T-helper 1 cell (primary cell): ENCODE data around the gene FGF14.
A peak's percentile ranks its signal among the peaks of the same experiment; 100 is the strongest.

ENCODE experiments used
- DNase-seq, 5 donors: peaks; one replicate each; pipeline ENCODE4 v3.0.0-alpha.2; 2012 to 2020

The FGF14 gene

DNA sequence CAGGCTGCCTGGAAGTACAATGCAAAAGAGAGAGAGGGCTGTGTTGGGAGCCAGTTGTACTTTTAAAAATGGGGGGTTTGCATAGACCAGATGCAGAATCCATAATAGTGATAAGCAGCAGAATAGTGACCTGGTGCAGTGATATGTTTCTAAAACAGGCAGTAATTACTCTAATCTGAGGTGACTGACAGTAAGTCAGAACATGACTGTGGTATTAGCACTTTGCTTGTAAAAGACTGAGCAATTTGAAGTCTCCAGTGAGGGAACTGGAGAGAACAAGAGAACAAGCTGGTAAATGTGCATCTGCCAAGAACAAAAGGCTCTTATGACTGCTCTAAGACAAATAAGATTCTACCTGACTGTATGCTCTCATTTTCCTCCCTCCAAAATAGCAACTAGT is 565.9 kb downstream of the FGF14 start:
- no peak for DNase-seq

GRCh38 chr13:101833671-101834070 is 568.2 kb downstream of the FGF14 start:
- DNase-seq, result no peak

- no peak for DNase-seq
Observed at GRCh38 chr13:101830035-101830434, 571.8 kb downstream of the FGF14 start.

GRCh38 chr13:101829484-101829883 is 572.4 kb downstream of the FGF14 start:
- DNase-seq, result no peak

DNA sequence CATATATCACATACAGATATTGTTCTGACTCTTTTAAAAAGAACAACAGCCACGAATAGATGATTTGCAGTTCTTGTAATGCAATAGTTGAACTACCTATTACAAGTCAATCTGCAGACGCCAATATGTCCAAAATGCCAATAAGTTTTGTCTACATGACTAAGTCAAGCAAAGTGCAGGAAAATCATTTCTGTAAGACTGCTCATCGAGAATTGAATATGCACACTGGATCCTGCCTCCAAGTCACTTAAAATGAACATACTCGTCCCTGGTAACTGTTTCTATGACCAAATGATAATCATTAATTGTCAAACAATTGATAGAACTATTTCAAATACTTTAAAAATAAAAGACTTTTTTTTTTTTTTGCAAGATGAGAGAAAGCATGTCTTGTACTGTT is 573.7 kb downstream of the FGF14 start:
- DNase-seq, result no peak

DNA sequence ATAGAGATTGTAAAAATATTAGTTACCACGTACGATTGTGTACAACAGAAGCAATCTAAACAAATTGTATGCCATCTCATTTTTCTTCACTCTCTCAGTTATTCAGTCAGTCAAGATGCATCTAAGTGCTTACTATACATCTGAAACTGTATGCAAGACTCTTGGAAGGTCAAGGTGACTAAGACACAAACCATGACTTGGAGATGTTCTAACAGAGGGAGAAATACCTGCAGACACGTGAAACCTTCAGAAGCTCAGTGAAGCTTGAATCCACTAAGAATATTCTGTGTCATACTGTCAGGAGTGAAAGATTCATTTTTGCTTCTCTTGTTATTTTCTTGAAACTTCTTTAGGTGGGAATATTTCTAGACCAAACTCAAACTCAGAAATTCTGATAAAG is 584.0 kb downstream of the FGF14 start:
- DNase-seq, result no peak

DNA sequence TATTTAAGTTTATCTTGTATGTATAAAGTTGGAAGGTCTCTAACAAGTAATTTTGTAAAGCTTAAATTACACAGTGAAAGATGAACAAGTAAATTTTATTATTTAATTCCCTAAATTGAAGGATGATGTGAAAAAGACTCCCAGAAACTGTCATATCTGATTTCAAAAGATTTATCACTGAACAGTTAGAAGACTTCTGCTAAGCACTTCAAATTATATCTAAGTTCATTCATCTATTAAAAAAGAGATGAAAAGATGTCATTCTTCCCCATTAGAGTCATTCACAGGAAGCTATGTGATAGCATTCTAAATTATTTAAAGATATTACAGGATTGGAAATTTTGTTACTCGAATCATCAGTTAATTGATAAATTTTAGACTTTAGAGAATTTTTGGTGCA is 590.0 kb downstream of the FGF14 start:
- DNase-seq, result no peak

DNA sequence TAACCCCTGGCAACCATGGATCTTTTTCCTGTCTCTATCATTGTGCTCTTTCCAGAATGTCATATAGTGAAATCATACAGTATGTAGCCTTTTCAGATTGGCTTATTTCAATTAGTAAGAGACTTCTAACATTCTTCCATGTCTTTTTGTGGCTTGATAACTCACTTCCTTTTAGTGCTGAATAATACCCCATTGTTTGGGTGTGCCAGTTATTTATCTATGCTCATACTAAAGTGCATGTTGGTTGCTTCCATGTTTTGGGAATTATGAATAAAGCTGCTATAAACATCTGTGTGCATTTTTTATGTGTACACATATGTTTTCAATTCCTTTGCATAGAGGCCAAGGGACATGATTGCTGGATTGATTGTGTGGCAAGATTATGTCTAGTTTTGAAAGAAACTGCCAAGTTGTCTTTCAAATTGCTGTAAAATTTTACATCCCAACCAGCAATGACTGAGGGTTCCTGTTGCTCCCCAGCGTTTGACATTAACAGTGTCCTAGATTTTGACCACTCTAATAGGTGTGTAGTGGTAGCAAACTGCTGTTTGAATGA is 590.5 kb downstream of the FGF14 start:
- no peak for DNase-seq

DNA sequence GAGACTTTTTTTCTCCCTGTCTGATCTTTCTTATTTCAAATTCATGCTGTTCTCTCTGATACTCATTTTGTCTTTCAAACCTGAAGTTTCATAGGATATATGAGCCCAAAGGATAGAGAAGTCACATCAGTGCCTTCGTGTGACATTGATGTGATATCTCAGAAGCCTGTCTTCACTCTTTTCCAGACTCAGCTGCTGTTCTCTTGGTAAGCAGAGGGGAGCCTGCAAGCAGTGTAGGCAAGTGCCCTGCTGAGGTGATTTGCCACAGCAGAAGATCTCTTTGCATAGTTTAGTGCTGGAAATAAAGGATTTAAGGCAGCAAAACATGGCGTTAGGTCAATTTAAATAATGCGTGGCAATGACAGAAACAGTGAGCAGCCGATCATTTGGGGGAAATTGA is 602.7 kb downstream of the FGF14 start:
- DNase-seq, result no peak

DNA sequence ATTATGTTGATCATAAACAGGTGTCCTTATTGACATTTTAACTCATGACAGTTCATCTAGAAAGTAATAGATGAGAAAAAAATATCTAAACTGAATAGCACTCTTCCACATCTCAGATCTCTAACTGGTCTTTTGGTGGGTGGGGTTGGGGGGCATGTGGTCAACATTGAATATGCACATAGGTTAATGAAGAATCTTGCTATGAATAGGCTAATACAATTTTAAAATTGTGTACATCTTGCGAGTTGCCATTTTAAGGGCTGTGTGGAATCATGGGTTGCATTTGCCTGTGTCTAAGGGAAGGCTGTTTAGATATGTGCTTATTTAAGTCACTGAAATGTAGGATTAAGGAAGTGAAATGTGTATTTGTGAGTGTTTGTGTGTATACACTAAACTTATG is 603.4 kb downstream of the FGF14 start:
- no peak for DNase-seq

DNA sequence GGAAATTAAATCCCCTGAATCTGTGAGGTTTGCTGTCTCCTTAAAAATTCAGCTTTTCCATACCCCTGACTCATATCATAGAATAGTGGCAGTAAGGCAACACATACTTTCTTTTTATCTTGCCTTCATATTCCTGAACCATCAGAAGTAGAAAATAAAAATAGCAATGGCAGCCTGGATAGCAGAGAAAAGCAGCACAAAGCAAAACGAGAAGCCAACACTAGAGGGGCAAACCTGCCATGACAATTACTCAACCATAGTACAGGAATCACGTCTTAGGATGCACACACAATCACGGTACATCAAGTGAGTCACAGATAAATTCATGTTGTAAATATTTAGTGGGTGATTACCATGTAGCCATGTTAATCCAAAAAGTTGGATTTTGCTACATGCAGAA is 606.4 kb downstream of the FGF14 start:
- no peak for DNase-seq

GRCh38 chr13:101795025-101795424 is 606.8 kb downstream of the FGF14 start:
- DNase-seq, result no peak

DNA sequence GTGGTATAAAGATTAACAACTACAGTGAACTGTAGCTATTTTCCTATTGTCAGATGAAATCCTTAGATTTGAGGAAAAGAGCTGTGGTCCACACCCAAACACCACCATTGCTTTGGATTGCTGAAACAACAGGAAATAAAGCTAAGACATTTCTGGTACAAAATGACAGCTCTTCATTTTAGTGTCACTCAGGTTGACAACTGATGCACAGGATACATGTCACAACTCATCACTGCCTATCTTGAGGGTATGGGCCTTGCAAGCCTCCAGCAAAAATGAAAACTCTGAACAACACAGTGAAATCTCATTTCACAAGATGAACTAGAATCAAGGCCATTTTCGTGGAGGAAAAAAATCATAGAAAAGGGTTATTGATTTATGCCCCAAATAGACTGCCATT is 609.7 kb downstream of the FGF14 start:
- no peak for DNase-seq

DNA sequence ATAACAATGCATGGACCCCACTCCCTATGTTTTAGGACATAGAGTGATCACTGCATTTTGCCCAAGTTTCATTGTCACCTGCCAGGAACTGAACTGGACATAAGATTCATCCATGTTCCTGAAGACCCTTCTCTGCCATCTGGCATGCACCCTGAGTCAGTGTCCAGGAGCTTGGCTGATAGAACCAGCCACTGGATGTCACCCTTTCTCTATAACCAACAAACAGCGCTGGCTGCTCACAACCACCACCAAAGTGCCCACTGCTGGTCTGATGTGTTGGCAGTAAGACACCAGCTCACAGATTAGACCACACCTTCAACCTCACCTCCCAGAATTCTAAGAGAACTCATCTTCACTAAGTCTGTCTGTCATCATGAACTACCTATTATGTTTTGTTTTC is 616.0 kb downstream of the FGF14 start:
- DNase-seq, result peak in 1 of 5 donors; percentile 3

GRCh38 chr13:101784313-101784712 is 617.5 kb downstream of the FGF14 start:
- no peak for DNase-seq

GRCh38 chr13:101783554-101783953 is 618.3 kb downstream of the FGF14 start:
- no peak for DNase-seq

DNA sequence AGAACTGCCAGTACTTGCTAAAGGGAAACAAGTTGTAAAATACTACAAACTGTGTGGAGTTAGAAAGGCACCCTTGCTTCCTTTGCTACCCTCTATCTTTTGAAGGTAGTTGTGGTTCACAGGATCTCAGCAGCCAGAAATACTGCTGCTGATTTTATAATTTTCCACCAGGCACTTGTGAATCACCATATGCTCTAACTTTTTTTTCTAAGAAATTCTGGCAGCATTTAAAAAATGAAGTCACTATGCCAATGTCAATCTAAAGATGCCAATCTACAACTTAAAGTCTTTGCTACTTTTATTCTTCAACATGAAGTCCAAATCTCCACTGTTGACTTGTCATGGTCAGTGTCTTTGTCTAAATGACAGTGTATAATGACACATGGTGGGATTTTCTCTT is 621.6 kb downstream of the FGF14 start:
- no peak for DNase-seq

GRCh38 chr13:101779147-101779546 is 622.7 kb downstream of the FGF14 start:
- DNase-seq, result no peak

- no peak for DNase-seq
Observed at GRCh38 chr13:101775267-101775666, 626.6 kb downstream of the FGF14 start.

DNA sequence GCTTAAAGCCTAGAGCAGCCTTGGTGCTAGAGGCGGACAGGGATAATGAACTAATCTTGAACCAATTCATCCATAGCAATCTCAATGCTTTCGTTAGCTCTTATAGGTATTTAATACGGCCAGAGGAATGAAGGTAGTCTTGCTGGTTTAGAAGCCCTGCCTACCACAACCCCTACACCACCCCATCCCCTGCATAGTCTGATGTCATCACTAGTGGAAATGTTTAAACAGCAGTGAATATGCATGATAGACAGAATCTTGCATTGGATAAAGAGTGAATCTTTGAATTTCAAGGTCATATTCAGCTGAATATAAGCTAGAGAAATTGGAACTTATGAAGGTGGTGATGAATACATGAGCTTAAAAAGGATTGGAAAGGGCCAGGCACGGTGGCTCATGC is 627.5 kb downstream of the FGF14 start:
- DNase-seq, result no peak

DNA sequence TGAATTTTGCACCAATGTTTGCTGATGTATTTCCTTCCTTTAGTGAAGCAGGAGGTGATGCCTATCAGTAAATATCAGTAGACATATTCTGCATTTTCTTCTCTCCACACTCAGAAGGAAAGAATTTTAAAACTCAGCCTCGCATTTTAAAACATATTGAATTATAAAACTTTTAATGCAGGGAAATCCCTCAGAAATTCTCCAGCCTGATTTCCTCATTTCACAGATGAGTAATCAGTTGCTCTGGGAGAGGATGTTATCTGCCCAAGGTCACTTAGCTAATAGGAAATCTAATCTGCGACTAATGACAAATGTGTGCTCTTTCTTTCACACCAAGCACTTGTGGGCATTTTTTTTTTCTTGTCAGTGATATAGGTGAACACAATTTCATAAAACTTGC is 628.8 kb downstream of the FGF14 start:
- no peak for DNase-seq

GRCh38 chr13:101767131-101767530 is 634.7 kb downstream of the FGF14 start:
- DNase-seq, result no peak

DNA sequence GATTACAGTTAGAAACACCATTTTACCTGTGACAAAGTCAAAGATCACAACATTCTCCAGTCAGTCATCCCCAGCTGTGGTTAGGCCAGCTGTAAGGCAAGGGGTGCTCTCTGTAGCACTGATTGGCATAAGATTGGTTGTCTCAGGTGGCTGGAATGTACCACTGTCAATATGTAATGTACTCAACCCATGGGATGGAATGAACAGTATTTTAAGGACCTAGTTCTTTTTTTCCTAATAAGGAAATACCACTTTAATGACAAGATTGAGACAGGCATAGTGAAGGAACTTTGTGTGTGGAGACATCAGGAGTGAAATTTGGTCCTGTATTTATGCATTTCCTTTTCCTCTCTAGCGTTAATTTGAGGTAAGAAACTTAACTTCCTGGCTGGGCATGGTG is 638.7 kb downstream of the FGF14 start:
- DNase-seq, result no peak

DNA sequence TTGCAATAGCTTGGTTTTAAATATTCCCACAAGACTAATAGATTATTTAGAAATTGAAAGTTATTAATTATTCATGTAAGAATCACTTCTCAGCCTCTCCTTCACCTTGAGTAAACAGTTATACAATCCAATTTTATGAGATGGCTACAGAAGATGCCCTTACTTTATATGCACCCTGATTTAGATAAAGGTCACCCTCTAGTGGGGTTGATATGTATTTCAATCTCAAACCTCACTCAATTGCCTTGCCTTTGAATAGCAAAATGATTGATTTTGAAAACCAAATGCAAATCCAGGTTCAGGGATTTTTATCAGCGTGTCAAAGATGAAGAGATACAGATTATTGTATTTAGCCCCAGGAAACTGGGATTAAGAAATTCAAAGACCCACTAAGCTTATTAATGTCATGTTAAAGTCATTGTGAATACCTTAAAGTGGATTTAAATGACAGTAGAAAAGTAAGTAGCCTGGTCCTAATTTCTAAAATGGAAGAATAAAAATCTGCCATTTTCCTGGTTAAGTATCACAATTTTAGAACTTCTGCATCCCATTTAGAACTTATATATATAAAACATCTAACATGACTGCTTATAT is 644.3 kb downstream of the FGF14 start:
- peak in 1 of 5 donors; percentile 5 for DNase-seq

DNA sequence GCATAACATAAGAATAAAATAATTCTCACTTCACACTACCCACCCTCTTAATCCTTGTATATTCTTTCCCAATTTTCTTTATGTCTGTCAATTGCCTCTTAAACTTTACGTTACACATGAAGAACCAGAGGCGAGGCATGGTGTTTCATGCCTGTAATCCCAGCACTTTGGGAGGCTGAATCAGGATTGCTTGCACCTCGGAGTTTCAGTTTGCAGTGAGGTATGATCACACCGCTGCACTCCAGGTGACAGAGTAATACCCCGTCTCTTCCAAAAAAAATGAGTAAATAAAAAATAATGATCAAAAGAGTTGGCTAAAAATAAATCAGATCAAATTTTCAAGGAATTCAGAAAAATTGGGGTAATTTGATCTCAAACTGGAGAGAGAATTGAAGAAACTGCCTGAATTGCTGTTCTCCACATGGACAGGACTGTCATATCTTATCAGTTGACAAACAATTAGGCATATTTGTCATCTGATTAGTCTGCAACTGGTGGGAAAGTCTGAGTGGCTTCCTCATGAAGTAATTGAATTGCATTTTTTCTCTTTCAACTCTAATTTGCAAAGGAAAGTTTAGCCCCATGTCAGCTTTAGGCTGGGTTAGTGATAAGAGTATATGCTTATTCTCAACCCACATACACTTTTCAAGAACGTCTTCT is 646.5 kb downstream of the FGF14 start:
- no peak for DNase-seq
